ENCODE data around the gene RBPMS2.

RBPMS2 gene

DNA sequence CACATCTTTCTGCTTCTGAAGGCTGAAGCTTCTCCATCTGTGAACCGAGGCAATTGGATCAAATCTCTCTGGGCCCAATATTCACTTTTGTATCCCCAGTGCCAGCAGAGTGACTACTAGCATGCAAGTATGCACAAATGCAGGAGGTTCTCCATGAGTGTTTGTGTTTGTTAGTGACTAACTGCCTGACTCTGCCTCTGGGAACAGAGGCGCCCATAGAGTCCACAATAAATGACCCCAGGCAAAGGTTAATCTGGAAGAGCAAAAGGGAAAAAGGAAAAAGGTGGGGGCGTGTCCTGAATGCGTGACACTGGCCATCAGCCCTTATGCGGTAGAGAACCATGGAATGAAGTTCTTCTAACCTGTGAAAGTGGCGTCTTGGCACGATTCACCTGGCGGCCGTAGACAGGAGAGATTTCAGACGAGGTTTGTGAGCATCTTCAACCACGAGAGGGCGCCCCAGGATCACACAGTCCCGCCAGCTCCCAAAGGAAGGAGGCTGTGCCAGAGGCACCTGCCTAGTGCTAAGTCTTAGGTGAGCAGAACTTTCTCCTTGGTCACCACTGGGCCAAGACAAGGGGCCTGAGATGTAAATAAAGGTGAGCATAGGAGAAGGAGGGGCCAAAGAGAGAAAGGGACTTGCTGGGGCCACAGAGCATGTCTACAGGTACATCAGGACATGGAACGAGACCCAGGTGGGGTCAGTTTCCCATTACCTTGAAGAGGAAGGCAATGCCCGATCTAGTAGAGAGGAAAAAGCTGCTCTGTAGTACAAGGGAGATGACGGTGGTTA is 44.2 kb downstream of the RBPMS2 start:
- peak; percentile 42 to 89 (median 88) for DNase-seq (ENCODE audit: low read depth in 2 of 3, low spot score in 2 of 3)

DNA sequence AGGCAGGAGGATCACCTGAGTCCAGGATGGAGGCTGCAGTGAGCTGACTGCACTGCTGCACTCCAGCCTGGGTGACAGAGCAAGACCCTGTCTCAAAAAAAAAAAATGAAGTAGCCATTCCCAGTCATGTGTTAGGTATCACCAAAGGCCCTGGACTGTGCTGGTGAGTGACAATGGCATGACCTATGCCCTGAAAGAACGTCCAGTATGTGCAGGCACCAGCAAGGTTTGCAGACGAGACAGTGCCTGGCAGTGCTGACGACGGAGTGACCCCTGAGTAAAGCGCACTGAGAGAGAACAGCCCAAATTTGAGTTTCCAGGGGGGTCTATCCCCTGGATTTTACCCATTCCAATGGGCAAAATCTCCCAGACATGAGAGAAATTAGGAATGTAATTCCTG is 45.2 kb downstream of the RBPMS2 start:
- no peak for DNase-seq (ENCODE audit: low read depth in 2 of 3, low spot score in 2 of 3)

DNA sequence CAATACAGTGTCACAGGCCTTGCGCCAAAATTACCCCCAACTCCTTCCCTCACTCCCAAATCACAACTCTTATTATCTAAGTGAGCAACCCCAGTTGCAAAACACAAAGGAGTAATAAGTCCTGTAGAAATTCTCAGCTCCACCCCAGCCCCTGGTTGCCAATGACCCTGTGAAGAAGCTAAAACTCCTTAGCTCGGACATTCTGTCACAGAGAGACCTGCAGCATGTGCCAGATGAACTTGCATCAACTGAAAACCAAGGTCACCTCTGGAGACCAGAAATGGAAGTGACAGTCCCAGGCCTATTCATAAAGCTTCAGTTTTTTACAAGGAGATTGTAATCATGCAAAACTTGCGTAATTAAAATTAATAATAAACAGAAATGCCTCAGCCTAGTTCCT is 55.2 kb downstream of the RBPMS2 start:
- DNase-seq (ENCODE audit: low read depth in 2 of 3, low spot score in 2 of 3): no peak

GRCh38 chr15:64717735-64718495 is 57.5 kb downstream of the RBPMS2 start:
- no peak for DNase-seq (ENCODE audit: low read depth in 2 of 3, low spot score in 2 of 3)

- DNase-seq (ENCODE audit: low read depth in 2 of 3, low spot score in 2 of 3): no peak
Observed at GRCh38 chr15:64717130-64717529, 58.3 kb downstream of the RBPMS2 start.

GRCh38 chr15:64716452-64716851 is 58.9 kb downstream of the RBPMS2 start:
- no peak for DNase-seq (ENCODE audit: low read depth in 2 of 3, low spot score in 2 of 3)

DNA sequence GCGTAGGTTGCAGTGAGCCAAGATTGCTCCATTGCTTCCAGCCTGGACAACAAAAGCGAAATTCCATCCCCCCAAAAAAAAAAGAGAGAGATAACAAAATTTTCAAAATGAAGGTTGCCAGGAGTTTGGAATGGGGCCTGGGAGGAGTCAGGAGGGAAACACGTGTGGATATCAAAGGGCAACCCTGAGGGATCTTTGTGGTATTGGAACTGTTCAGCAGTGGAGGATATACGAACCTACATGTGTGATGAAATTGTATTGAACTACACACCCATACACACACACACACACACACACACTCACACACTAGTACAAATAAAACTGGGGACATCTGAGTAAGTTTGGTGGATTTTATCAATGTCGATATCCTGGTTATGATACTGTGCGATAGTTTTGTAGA is 61.8 kb downstream of the RBPMS2 start:
- no peak for DNase-seq (ENCODE audit: low read depth in 2 of 3, low spot score in 2 of 3)

- DNase-seq (ENCODE audit: low read depth in 2 of 3, low spot score in 2 of 3): no peak
Observed at GRCh38 chr15:64712353-64712752, 63.0 kb downstream of the RBPMS2 start.

DNA sequence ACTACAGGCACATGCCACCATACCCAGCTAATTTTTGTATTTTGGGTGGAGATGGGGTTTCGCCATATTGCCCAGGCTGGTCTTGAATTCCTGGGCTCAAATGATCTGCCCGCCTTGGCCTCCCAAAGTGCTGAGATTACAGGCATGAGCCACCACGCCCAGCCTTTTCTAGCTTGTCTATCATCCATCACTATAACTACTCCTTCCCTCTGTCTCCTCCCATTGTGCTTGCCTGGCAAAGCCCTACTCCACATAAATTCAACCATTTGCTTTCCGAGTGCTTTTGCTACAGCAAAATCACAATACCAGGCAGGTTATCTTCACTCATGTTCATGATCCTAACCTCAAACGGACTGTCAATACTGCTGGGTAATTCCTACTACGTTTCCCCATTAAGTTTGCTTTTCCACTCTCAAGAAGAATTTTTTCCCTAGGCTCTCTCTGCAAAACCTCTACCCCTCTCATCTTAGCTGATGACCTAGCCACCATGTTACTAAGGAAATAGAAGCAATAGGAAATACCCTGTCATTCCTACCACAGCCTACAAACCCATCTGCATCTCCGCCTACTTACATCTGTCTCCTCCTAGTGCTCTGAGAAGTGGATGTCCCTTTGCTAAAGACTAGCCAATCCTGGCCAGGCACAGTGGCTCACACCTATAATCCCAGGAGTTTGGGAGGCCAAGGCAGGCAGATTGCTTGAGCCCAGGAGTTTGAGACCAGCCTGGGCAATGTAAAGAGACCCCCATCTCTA is 64.5 kb downstream of the RBPMS2 start:
- no peak for DNase-seq (ENCODE audit: low read depth in 2 of 3, low spot score in 2 of 3)

DNA sequence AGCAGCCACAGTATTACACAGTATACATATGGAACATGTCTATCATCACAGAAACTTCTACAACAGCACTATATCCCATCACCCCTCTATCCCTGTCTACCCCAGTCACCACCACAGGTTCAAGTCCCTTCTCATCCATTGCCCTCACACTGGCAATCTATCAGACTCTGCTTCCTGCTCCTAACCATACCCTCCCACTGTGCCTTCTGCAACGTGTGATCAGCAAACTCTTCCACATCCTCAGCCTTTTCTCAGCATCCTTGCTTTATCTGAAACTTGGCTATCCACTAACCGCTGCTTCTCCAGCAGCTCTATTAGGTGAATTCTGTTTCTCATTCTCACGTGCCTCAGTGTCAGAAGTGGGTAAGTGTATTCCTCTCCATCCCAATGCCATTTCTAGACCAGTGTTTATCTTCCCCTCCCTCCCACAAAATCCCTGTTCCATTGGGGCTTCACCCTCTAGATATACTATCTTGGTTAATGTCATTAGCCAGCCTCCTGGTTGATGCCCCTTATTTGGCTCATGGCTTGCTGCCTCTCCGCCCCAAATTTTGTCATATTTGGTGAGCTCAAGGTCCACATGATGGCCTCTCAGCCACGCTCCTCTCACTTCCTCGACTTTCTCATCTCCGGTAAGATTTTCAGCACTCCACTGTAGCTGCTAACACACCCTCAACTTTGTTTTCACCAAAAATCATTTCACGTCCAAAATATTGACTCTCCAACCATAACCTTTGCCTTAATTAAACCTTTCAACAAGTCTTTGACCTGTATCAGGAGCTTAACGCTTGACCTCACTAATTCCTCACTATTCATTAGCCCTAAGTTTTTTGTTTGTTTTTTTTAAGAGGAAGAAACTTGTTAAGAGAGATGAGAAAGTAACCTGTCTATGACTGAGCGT is 69.1 kb downstream of the RBPMS2 start:
- no peak for DNase-seq (ENCODE audit: low read depth in 2 of 3, low spot score in 2 of 3)

- no peak for DNase-seq (ENCODE audit: low read depth in 2 of 3, low spot score in 2 of 3)
Observed at GRCh38 chr15:64705006-64705405, 70.4 kb downstream of the RBPMS2 start.

DNA sequence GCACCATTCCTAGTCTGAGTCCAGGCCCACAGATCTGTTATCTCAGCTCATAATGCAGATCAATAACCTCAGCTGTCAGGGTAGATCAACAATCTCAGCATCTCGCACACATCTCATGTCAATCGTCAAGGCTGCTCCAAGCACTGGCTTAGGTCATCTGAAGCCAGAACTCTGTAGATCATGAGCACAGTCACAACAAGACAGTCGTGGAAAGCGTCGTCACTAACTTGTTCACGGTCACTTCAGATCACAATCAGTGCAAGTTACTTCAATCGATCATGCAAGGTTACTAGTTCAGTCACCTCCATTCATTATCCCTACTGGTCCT is 71.8 kb downstream of the RBPMS2 start:
- DNase-seq (ENCODE audit: low read depth in 2 of 3, low spot score in 2 of 3): no peak

DNA sequence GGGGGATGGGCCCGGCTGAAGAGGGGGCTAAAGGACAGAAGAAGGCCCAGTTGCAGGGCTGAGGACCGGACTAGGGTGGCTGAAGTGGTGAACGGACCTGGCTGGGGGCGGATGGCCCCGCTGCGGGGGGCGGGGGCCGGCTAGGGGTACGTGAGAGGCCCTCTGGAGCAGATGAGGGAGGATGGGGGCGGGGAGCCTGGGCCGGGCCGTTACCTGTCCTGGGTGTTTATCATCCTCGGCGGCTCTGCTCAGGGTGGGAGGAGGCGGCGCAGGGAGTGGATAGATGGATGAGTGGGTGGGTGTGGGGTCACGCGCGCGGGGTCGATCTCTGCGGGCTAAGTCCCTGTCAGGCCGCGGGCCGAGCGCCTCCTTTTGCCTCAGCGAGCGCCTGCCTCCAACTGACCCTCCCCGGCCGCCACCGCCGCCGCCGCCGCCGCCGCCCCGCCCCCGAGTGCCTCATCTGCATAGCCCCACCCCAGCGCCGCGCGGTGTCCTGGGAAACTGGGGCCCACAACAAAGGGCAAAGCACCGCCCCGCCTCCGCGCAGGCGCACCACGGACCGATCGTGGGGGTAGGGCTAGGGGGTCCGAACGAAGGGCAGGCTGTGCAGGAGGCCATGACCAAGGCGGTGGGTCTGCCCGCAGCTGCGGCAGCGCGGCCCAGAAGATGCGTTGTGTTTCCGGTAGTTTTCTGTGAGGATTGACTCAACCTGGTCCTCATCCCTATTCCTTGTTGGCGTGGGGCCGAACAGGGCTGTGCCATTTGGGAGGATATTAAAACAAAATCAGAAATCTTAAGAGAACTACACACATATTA is 72.4 kb downstream of the RBPMS2 start:
- peak; percentile 88 to 97 (median 96) for DNase-seq (ENCODE audit: low read depth in 2 of 3, low spot score in 2 of 3)

DNA sequence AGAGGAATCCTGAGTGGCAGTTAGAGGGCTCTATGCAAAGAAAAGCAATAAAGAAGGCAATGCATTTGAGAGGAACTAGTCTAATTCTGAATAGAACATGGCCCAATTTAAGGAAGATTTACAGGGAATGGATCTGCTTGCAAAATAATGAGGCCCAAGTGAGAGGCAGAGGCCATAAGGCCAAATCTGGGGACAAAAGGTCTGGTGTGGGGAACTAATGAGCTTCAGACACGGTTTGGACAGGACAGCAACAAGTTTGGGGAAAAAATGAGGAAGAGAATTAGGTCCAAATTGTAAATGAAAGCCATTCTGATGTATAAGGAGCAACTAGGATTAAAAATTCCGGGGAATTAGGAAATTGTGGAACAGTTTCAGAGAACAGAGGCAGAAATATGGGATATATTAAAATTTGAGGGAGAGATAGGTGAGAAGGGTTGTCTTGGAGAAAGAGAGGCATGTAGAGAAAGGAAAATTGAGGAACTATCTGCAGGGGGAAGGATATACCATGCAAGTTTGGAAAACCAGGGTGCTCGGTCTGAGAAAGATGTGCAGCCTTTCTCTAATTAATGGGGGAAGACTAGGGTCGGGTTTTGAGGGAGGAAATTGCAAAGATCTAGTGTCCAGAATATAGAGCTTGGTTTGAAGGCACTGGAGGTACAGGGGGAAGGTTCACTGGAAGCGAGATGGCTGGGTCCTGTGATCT is 73.8 kb downstream of the RBPMS2 start:
- no peak for DNase-seq (ENCODE audit: low read depth in 2 of 3, low spot score in 2 of 3)

- DNase-seq (ENCODE audit: low read depth in 2 of 3, low spot score in 2 of 3): no peak
Observed at GRCh38 chr15:64701051-64701450, 74.3 kb downstream of the RBPMS2 start.

GRCh38 chr15:64699751-64700388 is 75.5 kb downstream of the RBPMS2 start:
- DNase-seq (ENCODE audit: low read depth in 2 of 3, low spot score in 2 of 3): no peak

- no peak for DNase-seq (ENCODE audit: low read depth in 2 of 3, low spot score in 2 of 3)
Observed at GRCh38 chr15:64698823-64699222, 76.6 kb downstream of the RBPMS2 start.

GRCh38 chr15:64697911-64698369 is 77.4 kb downstream of the RBPMS2 start:
- DNase-seq (ENCODE audit: low read depth in 2 of 3, low spot score in 2 of 3): no peak

- DNase-seq (ENCODE audit: low read depth in 2 of 3, low spot score in 2 of 3): no peak
Observed at GRCh38 chr15:64696481-64696880, 78.9 kb downstream of the RBPMS2 start.

Measured in activated CD8-positive, alpha-beta memory T cell treated with anti-CD3 and anti-CD28 coated beads for 48 hours (primary cell).